Measurements from ENCODE around the gene GPS1.

GRCh38 chr17:82029990-82030469 is 21.7 kb upstream of the GPS1 start:
- TF ChIP-seq CTCF (IDR thresholded peaks at IDR 0.05), result no peak
- no peak for TF ChIP-seq POLR2A (IDR thresholded peaks at IDR 0.05)

Data from uterus (tissue), 2 donors.